Measurements from ENCODE around the gene DMAC2. TPM values are rescaled to one million over a fixed set of nuclear protein-coding genes. Genes with fewer than 3 reads are reported as not detected.

DMAC2 gene
- total and polyA plus RNA-seq, 2 donors (not counting 3 experiments of a cell fraction or from before 2014, with no cell fraction given): 65.4 to 137 TPM

GRCh38 chr19:41443813-41444455 is 4.2 kb upstream of the DMAC2 start:
- ChIA-PET POLR2A (no interaction called here), CTCF (interaction anchor here (0.7 to 1.0 kb wide), 2 partner anchors 94 to 127 kb away, joined by 3 to 5 read pairs; no protein-coding TSS in a partner anchor)
- Histone ChIP-seq H3K79me2 (ENCODE audit: control insufficient read depth, insufficient read depth, low read length) (no peaks in the 10 kb centered on the region), H3K4me3 (replicated peaks in 1 of 3; ENCODE audit: insufficient read depth in 1 of 3, low read depth in 1 of 3, low read length in 3 of 3) (no peak overlapping the region), H2AFZ (ENCODE audit: low read depth, low read length) (no peak overlapping the region), H3K9ac (replicated peaks; ENCODE audit: extremely low read depth, insufficient read depth, low read length) (no peak overlapping the region), H3K4me2 (ENCODE audit: insufficient read depth, low read length) (no peak overlapping the region), H3K9me1 (replicated peaks; ENCODE audit: control insufficient read depth, extremely low read depth, insufficient read depth, low read length) (no peaks in the 10 kb centered on the region), H3K4me1 (ENCODE audit: control insufficient read depth, extremely low read depth, insufficient read depth, low read length) (peaks cover 3% of the 10 kb centered on the region), H4K20me1 (replicated peaks; ENCODE audit: control insufficient read depth, extremely low read depth, insufficient read depth, low read length) (no peaks in the 10 kb centered on the region), H3K27me3 (ENCODE audit: control insufficient read depth in 2 of 2, insufficient read depth in 2 of 2, low read length in 2 of 2) (peaks cover 7 to 9% of the 10 kb centered on the region in 2 experiments), H3K27ac (ENCODE audit: insufficient read depth, low read depth, low read length) (no peak overlapping the region), H3K9me3 (replicated peaks; ENCODE audit: control insufficient read depth, insufficient read depth, low read length) (no peaks in the 10 kb centered on the region), H3K36me3 (ENCODE audit: control insufficient read depth in 2 of 2, extremely low read depth in 1 of 2, insufficient read depth in 2 of 2, low read length in 2 of 2) (no peaks in the 10 kb centered on the region)
- TF ChIP-seq JUN (IDR thresholded peaks at IDR 0.05; ENCODE audit: borderline replicate concordance, insufficient read depth, insufficient read length, low read depth) (no peak), POLR2A (IDR thresholded peaks at IDR 0.05; ENCODE audit: low read depth, low read length) (no peak), MYC (IDR thresholded peaks at IDR 0.05; ENCODE audit: low read depth, low read length) (no peak), GATA2 (IDR thresholded peaks at IDR 0.05; ENCODE audit: insufficient read depth, insufficient read length, low read depth, low read length) (no peak), FOS (IDR thresholded peaks at IDR 0.05; ENCODE audit: borderline replicate concordance, insufficient read depth, low read length) (no peak), MAX (IDR thresholded peaks at IDR 0.05; ENCODE audit: insufficient read depth, insufficient read length) (no peak), POLR2AphosphoS5 (IDR thresholded peaks at IDR 0.05; ENCODE audit: insufficient read depth, low read depth, low read length) (no peak), EZH2 (IDR thresholded peaks at IDR 0.05; ENCODE audit: borderline replicate concordance, low read depth, low read length, severe bottlenecking) (no peak)
- TF ChIP-seq, protein P1, sequence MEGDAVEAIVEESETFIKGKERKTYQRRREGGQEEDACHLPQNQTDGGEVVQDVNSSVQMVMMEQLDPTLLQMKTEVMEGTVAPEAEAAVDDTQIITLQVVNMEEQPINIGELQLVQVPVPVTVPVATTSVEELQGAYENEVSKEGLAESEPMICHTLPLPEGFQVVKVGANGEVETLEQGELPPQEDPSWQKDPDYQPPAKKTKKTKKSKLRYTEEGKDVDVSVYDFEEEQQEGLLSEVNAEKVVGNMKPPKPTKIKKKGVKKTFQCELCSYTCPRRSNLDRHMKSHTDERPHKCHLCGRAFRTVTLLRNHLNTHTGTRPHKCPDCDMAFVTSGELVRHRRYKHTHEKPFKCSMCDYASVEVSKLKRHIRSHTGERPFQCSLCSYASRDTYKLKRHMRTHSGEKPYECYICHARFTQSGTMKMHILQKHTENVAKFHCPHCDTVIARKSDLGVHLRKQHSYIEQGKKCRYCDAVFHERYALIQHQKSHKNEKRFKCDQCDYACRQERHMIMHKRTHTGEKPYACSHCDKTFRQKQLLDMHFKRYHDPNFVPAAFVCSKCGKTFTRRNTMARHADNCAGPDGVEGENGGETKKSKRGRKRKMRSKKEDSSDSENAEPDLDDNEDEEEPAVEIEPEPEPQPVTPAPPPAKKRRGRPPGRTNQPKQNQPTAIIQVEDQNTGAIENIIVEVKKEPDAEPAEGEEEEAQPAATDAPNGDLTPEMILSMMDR (IDR thresholded peaks at IDR 0.05; ENCODE audit: extremely low read depth in 1 of 2, insufficient read depth in 1 of 2, low read depth in 1 of 2, low read length in 2 of 2): no peak
- no peak for FAIRE-seq
- dilution Hi-C loops (cut with MboI; ENCODE audit: extremely low pct_ligation_motif_present, low sequenced_read_pairs) (no loop called here), intact Hi-C loops (cut with micrococcal nuclease) (no loop called here)
- BruUV-seq (replicated peaks): no TSS peak
- no peak for DNase-seq (ENCODE audit: low read depth, low spot score)

Data from endothelial cell of umbilical vein (primary cell).